Endothelial cell of umbilical vein (primary cell): ENCODE measurements around the gene ODAD3.

ENCODE experiments used
- EZH2 ChIP-seq: IDR thresholded peaks from 2 replicates; pipeline ENCODE4 v1.6.1; 2012; ENCODE audit warnings: borderline replicate concordance, low read depth, mild to moderate bottlenecking, moderate library complexity, low read length, inconsistent platforms; ENCODE audit not compliant: severe bottlenecking
- FOS ChIP-seq: IDR thresholded peaks from 2 replicates; pipeline ENCODE4 v1.6.1; 2011; ENCODE audit warnings: mild to moderate bottlenecking, low read length, moderate library complexity, borderline replicate concordance; ENCODE audit not compliant: insufficient read depth
- GATA2 ChIP-seq: IDR thresholded peaks from 2 replicates; pipeline ENCODE4 v1.7.0; 2011; ENCODE audit warnings: low read depth, mild to moderate bottlenecking, moderate library complexity, mixed read lengths, low read length; ENCODE audit not compliant: insufficient read length, insufficient read depth
- JUN ChIP-seq: IDR thresholded peaks from 2 replicates; pipeline ENCODE4 v1.6.1; 2011; ENCODE audit warnings: borderline replicate concordance, low read depth; ENCODE audit not compliant: insufficient read length, insufficient read depth
- MYC ChIP-seq: IDR thresholded peaks from one replicate; pipeline ENCODE4 v1.6.1; 2011; ENCODE audit warnings: mild to moderate bottlenecking, low read depth, low read length
- POLR2A ChIP-seq: IDR thresholded peaks from 2 replicates; pipeline ENCODE4 v1.6.1; 2012; ENCODE audit warnings: low read depth, mild to moderate bottlenecking, control low read depth, low read length
- POLR2AphosphoS5 ChIP-seq: IDR thresholded peaks from 2 replicates; pipeline ENCODE4 v1.6.1; 2012; ENCODE audit warnings: low read depth, mild to moderate bottlenecking, control low read depth, low read length, moderate library complexity; ENCODE audit not compliant: insufficient read depth
- TF ChIP-seq, protein P1 (sequence below), 2 donors: IDR thresholded peaks; 1 replicate in 1 of 2; 2 replicates in 1 of 2; pipeline ENCODE4 v1.5.1; 2011; ENCODE audit warnings: low read length in 2 of 2, mild to moderate bottlenecking in 2 of 2, moderate library complexity in 2 of 2, control low read depth in 1 of 2, inconsistent platforms in 1 of 2, low read depth in 1 of 2; ENCODE audit not compliant: insufficient read depth in 1 of 2; ENCODE audit errors: extremely low read depth in 1 of 2
- TF ChIP-seq, protein P2 (sequence below): IDR thresholded peaks from 2 replicates; pipeline ENCODE4 v1.6.1; 2011; ENCODE audit not compliant: insufficient read depth, insufficient read length

DNA sequence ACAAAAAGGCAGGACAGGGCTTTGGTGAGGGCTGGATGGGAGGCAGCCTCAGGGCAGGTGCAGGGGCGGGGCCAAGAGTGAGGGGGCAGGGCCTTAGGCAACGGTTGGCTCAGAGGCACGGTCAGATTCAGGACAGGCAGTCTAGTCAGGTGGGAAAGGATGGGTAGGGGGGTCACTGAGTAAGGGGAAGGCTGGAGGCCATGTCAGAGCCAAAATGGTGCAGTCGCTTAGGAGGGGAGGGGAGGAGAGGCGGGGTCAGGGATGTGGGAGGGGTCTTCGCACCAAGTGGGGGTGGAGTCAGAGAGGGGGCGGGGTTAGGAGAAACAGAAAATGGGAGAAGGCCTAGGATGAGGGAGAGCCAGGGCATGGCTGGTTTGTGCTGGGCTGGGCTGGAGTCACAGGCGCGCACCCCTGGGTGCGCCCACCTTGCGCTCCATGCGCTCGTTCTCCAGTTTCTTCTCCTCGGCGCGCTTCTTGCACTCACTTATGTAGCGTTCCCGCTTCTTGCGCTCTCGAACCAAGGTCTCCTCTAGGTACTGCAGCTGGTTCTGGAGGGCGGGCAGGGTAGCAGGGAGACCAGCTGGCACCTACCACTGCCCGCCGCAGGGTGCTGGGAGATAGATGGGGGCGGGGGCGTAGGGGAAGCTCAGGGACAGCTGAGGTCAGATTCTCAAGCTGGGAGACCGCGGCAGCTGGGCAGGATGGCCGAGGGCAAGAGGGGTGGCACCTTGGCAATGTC is 9.0 kb downstream of the ODAD3 start:
- TF ChIP-seq, protein P1, sequence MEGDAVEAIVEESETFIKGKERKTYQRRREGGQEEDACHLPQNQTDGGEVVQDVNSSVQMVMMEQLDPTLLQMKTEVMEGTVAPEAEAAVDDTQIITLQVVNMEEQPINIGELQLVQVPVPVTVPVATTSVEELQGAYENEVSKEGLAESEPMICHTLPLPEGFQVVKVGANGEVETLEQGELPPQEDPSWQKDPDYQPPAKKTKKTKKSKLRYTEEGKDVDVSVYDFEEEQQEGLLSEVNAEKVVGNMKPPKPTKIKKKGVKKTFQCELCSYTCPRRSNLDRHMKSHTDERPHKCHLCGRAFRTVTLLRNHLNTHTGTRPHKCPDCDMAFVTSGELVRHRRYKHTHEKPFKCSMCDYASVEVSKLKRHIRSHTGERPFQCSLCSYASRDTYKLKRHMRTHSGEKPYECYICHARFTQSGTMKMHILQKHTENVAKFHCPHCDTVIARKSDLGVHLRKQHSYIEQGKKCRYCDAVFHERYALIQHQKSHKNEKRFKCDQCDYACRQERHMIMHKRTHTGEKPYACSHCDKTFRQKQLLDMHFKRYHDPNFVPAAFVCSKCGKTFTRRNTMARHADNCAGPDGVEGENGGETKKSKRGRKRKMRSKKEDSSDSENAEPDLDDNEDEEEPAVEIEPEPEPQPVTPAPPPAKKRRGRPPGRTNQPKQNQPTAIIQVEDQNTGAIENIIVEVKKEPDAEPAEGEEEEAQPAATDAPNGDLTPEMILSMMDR (IDR thresholded peaks at IDR 0.05; ENCODE audit: extremely low read depth in 1 of 2, insufficient read depth in 1 of 2, low read depth in 1 of 2, low read length in 2 of 2) = no peak
- no peak for TF ChIP-seq POLR2AphosphoS5
- no peak for TF ChIP-seq POLR2A
- TF ChIP-seq, protein P2, sequence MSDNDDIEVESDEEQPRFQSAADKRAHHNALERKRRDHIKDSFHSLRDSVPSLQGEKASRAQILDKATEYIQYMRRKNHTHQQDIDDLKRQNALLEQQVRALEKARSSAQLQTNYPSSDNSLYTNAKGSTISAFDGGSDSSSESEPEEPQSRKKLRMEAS = no peak
- no peak for TF ChIP-seq MYC
- no peak for TF ChIP-seq JUN
- no peak for TF ChIP-seq EZH2
- no peak for TF ChIP-seq GATA2
- no peak for TF ChIP-seq FOS
